Iris pigment epithelial cell (primary cell): ENCODE results near the gene LYZL2.

Experiments used
- DNase-seq: peaks from one replicate; pipeline ENCODE4 v3.0.0-alpha.2; 2011; ENCODE audit warnings: low read depth

LYZL2 gene

GRCh38 chr10:30594077-30594476, 35.5 kb downstream of the LYZL2 start:
- DNase-seq: no peak

GRCh38 chr10:30592770-30593169, 36.8 kb downstream of the LYZL2 start:
- peak; percentile 12 for DNase-seq

GRCh38 chr10:30591249-30591670, 38.3 kb downstream of the LYZL2 start:
- peak; percentile 50 for DNase-seq

- DNase-seq: no peak
Measured at GRCh38 chr10:30589441-30589840, 40.1 kb downstream of the LYZL2 start.

- DNase-seq: no peak
Measured at GRCh38 chr10:30587522-30588031, 42.0 kb downstream of the LYZL2 start.

GRCh38 chr10:30586828-30587227, 42.7 kb downstream of the LYZL2 start:
- no peak for DNase-seq

GRCh38 chr10:30583778-30584415, 45.7 kb downstream of the LYZL2 start:
- peak; percentile 85 for DNase-seq

- DNase-seq: peak; percentile 54
Measured at GRCh38 chr10:30581779-30582380, 47.7 kb downstream of the LYZL2 start.

GRCh38 chr10:30580676-30581075, 48.9 kb downstream of the LYZL2 start:
- no peak for DNase-seq

GRCh38 chr10:30580241-30580640, 49.3 kb downstream of the LYZL2 start:
- DNase-seq: no peak

- DNase-seq: no peak
Measured at GRCh38 chr10:30579574-30579973, 50.0 kb downstream of the LYZL2 start.

GRCh38 chr10:30577048-30577447, 52.5 kb downstream of the LYZL2 start:
- DNase-seq: no peak

GRCh38 chr10:30576641-30577040, 52.9 kb downstream of the LYZL2 start:
- DNase-seq: no peak

- no peak for DNase-seq
Measured at GRCh38 chr10:30574432-30574796, 55.1 kb downstream of the LYZL2 start.

GRCh38 chr10:30573721-30574431, 55.7 kb downstream of the LYZL2 start:
- no peak for DNase-seq

- no peak for DNase-seq
Measured at GRCh38 chr10:30565449-30565848, 64.1 kb downstream of the LYZL2 start.

GRCh38 chr10:30562787-30563186, 66.8 kb downstream of the LYZL2 start:
- no peak for DNase-seq
